HCT116 (cell line): Measurements from ENCODE around the gene CCL17.

Experiments
- CEBPB ChIP-seq: IDR thresholded peaks from 2 replicates; pipeline ENCODE4 v1.6.1; 2012; ENCODE audit warnings: low read depth
- EGR1 ChIP-seq: IDR thresholded peaks from 2 replicates; pipeline ENCODE4 v1.6.1; 2012; ENCODE audit warnings: low read depth
- EZH2 ChIP-seq: fragments of 200-600 bp; sonication (generic); IDR thresholded peaks from 2 replicates; pipeline ENCODE4 v1.6.1; 2017; ENCODE audit warnings: antibody characterized with exemption, mixed run types
- MAX ChIP-seq: IDR thresholded peaks from 2 replicates; pipeline ENCODE4 v1.6.1; 2012
- POLR2A ChIP-seq: IDR thresholded peaks from 2 replicates; pipeline ENCODE4 v1.7.0; 2011; ENCODE audit warnings: borderline replicate concordance; ENCODE audit not compliant: insufficient read depth, insufficient read length; ENCODE audit errors: extremely low read depth
- POLR2AphosphoS5 ChIP-seq: IDR thresholded peaks from 2 replicates; pipeline ENCODE4 v1.6.1; 2011; ENCODE audit warnings: mild to moderate bottlenecking, low read depth, low read length, moderate library complexity
- REST ChIP-seq: IDR thresholded peaks from 2 replicates; pipeline ENCODE4 v1.6.1; 2012; ENCODE audit warnings: low read depth
- YY1 ChIP-seq: IDR thresholded peaks from 2 replicates; pipeline ENCODE4 v1.6.1; 2011; ENCODE audit warnings: low read length, low read depth, moderate library complexity, mild to moderate bottlenecking; ENCODE audit not compliant: insufficient replicate concordance; ENCODE audit errors: extremely low read depth
- TF ChIP-seq, protein P1 (sequence below), 3 experiments: fragments of 200-600 bp in 1 of 3; sonication (generic) in 1 of 3; IDR thresholded peaks in 2 of 3; conservative IDR thresholded peaks in 1 of 3; 2 replicates each; pipeline ENCODE4 v1.5.1; 2012 to 2017; ENCODE audit warnings: low read depth in 2 of 3, low read length in 2 of 3, antibody characterized with exemption in 1 of 3, borderline replicate concordance in 1 of 3, control low read depth in 1 of 3, mild to moderate bottlenecking in 1 of 3, mixed read lengths in 1 of 3, mixed run types in 1 of 3, moderate library complexity in 1 of 3; ENCODE audit not compliant: insufficient read depth in 1 of 3

GRCh38 chr16:57464523-57464922, 60.0 kb downstream of the CCL17 start:
- TF ChIP-seq, protein P1, sequence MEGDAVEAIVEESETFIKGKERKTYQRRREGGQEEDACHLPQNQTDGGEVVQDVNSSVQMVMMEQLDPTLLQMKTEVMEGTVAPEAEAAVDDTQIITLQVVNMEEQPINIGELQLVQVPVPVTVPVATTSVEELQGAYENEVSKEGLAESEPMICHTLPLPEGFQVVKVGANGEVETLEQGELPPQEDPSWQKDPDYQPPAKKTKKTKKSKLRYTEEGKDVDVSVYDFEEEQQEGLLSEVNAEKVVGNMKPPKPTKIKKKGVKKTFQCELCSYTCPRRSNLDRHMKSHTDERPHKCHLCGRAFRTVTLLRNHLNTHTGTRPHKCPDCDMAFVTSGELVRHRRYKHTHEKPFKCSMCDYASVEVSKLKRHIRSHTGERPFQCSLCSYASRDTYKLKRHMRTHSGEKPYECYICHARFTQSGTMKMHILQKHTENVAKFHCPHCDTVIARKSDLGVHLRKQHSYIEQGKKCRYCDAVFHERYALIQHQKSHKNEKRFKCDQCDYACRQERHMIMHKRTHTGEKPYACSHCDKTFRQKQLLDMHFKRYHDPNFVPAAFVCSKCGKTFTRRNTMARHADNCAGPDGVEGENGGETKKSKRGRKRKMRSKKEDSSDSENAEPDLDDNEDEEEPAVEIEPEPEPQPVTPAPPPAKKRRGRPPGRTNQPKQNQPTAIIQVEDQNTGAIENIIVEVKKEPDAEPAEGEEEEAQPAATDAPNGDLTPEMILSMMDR (IDR thresholded peaks at IDR 0.05 in 2 of 3, conservative IDR thresholded peaks at IDR 0.05 in 1 of 3; ENCODE audit: borderline replicate concordance in 1 of 3, insufficient read depth in 1 of 3, low read depth in 2 of 3, low read length in 2 of 3) = no peak
- TF ChIP-seq POLR2AphosphoS5 = no peak
- TF ChIP-seq POLR2A = no peak
- TF ChIP-seq EGR1 = no peak
- TF ChIP-seq EZH2 = no peak
- TF ChIP-seq CEBPB = no peak
- no peak for TF ChIP-seq MAX
- no peak for TF ChIP-seq YY1
- no peak for TF ChIP-seq REST
